ENCODE results near the gene MFSD2B. TPM values are rescaled to one million over a fixed set of nuclear protein-coding genes. Genes with fewer than 3 reads are reported as not detected.
A peak's percentile ranks its signal among the peaks of the same experiment; 100 is the strongest.

MFSD2B gene, protein sequence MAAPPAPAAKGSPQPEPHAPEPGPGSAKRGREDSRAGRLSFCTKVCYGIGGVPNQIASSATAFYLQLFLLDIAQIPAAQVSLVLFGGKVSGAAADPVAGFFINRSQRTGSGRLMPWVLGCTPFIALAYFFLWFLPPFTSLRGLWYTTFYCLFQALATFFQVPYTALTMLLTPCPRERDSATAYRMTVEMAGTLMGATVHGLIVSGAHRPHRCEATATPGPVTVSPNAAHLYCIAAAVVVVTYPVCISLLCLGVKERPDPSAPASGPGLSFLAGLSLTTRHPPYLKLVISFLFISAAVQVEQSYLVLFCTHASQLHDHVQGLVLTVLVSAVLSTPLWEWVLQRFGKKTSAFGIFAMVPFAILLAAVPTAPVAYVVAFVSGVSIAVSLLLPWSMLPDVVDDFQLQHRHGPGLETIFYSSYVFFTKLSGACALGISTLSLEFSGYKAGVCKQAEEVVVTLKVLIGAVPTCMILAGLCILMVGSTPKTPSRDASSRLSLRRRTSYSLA
- total RNA-seq, result not detected in 2 replicates
- 0.25 TPM in 1 of 2 replicates, not detected in the other for polyA plus RNA-seq

- Histone ChIP-seq H3K4me3 (peak within 1 kb of the TSS; percentile 33), H4K20me1 (ENCODE audit: insufficient read depth, poor library complexity, severe bottlenecking) (no peaks in the 10 kb centered on the region), H3K36me3 (replicated peaks; ENCODE audit: insufficient read depth, low read depth) (no peaks in the 10 kb centered on the region), H3K4me2 (peak within 1 kb of the TSS; percentile 95), H3K9me3 (ENCODE audit: low read depth) (no peaks in the 10 kb centered on the region), H3K79me2 (no peaks in the 10 kb centered on the region), H3K9me2 (replicated peaks; ENCODE audit: insufficient read depth) (no peaks in the 10 kb centered on the region), H3K27ac (no peak within 1 kb of the TSS), H2AFZ (no peak within 1 kb of the TSS), H3K4me1 (ENCODE audit: insufficient read depth) (no peaks in the 10 kb centered on the region), H3K27me3 (peaks cover 34% of the 10 kb centered on the region)
- DNase-seq (ENCODE audit: low spot score), result no peak
- 15% methylated on average over 48 of the region's 75 CpGs for WGBS (ENCODE audit: low lambda C conversion rate, missing lambda C conversion rate)
- TF ChIP-seq EZH2 (IDR thresholded peaks at IDR 0.05; ENCODE audit: borderline replicate concordance), result peak; percentile 57
- TF ChIP-seq EZH2phosphoT487 (IDR thresholded peaks at IDR 0.05; ENCODE audit: low read depth, severe bottlenecking, unreplicated experiment), result no peak
Observed at GRCh38 chr2:24009680-24010476, at the start of gene MFSD2B. Gene MFSD2B (plus strand): TSS chr2:24010085. CDS start chr2:24010097, 12 bp downstream.

- no peaks in the 10 kb centered on the region for H3K36me3 ChIP-seq (replicated peaks; ENCODE audit: insufficient read depth, low read depth)
- H3K4me1 ChIP-seq (ENCODE audit: insufficient read depth), result no peaks in the 10 kb centered on the region
- TF ChIP-seq CTCF (IDR thresholded peaks at IDR 0.05; ENCODE audit: poor library complexity) (no peak), EZH2 (IDR thresholded peaks at IDR 0.05; ENCODE audit: borderline replicate concordance) (no peak), EZH2phosphoT487 (IDR thresholded peaks at IDR 0.05; ENCODE audit: low read depth, severe bottlenecking, unreplicated experiment) (no peak)
- no peak for DNase-seq (ENCODE audit: low spot score)
- 98% methylated on average over 4 of the region's 4 CpGs for WGBS (ENCODE audit: low lambda C conversion rate, missing lambda C conversion rate)
- H3K27ac ChIP-seq, result no peak overlapping the region
- peaks cover 8% of the 10 kb centered on the region for H3K79me2 ChIP-seq
- H2AFZ ChIP-seq, result no peak overlapping the region
- H3K27me3 ChIP-seq, result no peaks in the 10 kb centered on the region
- no peaks in the 10 kb centered on the region for H3K9me2 ChIP-seq (replicated peaks; ENCODE audit: insufficient read depth)
- no peaks in the 10 kb centered on the region for H4K20me1 ChIP-seq (ENCODE audit: insufficient read depth, poor library complexity, severe bottlenecking)
- H3K9me3 ChIP-seq (ENCODE audit: low read depth), result no peaks in the 10 kb centered on the region
- no peak overlapping the region for H3K4me2 ChIP-seq
- H3K4me3 ChIP-seq, result no peak overlapping the region
Observed at GRCh38 chr2:23967846-23968245, 42.0 kb upstream of the MFSD2B start.

DNA sequence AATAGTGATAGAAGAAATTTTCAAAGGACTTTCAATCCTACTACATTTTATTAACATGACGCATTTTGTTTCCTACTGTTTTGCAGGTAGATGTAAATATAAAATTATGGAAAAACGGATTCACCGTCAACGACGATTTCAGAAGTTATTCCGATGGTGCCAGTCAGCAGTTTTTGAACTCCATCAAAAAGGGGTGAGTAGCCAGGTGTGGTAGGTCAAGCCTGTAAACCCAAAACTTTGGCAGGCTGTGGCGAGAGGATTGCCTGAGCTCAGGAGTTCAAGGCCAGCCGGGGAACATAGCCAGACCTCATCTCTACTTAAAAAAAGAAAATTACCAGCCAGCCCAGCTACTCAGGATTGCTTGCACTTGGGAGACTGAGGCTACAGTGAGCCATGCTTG, 33.0 kb upstream of the MFSD2B start:
- Histone ChIP-seq H4K20me1 (ENCODE audit: insufficient read depth, poor library complexity, severe bottlenecking) (no peaks in the 10 kb centered on the region), H3K36me3 (replicated peaks; ENCODE audit: insufficient read depth, low read depth) (no peaks in the 10 kb centered on the region)

GRCh38 chr2:23988371-23988770, 21.5 kb upstream of the MFSD2B start:
- H3K27me3 ChIP-seq, result no peaks in the 10 kb centered on the region
- no peaks in the 10 kb centered on the region for H4K20me1 ChIP-seq (ENCODE audit: insufficient read depth, poor library complexity, severe bottlenecking)
- H3K27ac ChIP-seq, result no peak overlapping the region
- H2AFZ ChIP-seq, result no peak overlapping the region
- no peaks in the 10 kb centered on the region for H3K4me1 ChIP-seq (ENCODE audit: insufficient read depth)
- WGBS (ENCODE audit: low lambda C conversion rate, missing lambda C conversion rate), result 85% methylated on average over 2 of the region's 2 CpGs
- TF ChIP-seq CTCF (IDR thresholded peaks at IDR 0.05; ENCODE audit: poor library complexity), result peak; percentile 19
- no peak for TF ChIP-seq EZH2 (IDR thresholded peaks at IDR 0.05; ENCODE audit: borderline replicate concordance)
- no peaks in the 10 kb centered on the region for H3K9me3 ChIP-seq (ENCODE audit: low read depth)
- DNase-seq (ENCODE audit: low spot score), result no peak
- no peaks in the 10 kb centered on the region for H3K9me2 ChIP-seq (replicated peaks; ENCODE audit: insufficient read depth)
- no peak overlapping the region for H3K4me3 ChIP-seq
- H3K79me2 ChIP-seq, result no peaks in the 10 kb centered on the region
- H3K4me2 ChIP-seq, result no peak overlapping the region
- H3K36me3 ChIP-seq (replicated peaks; ENCODE audit: insufficient read depth, low read depth), result no peaks in the 10 kb centered on the region

More for the DNA sequence above, 33.0 kb upstream of the MFSD2B start:
- Histone ChIP-seq H3K27ac (no peak overlapping the region), H3K4me1 (ENCODE audit: insufficient read depth) (no peaks in the 10 kb centered on the region), H3K9me2 (replicated peaks; ENCODE audit: insufficient read depth) (no peaks in the 10 kb centered on the region), H3K79me2 (no peaks in the 10 kb centered on the region), H2AFZ (no peak overlapping the region), H3K4me3 (no peak overlapping the region), H3K27me3 (no peaks in the 10 kb centered on the region), H3K4me2 (no peak overlapping the region), H3K9me3 (ENCODE audit: low read depth) (no peaks in the 10 kb centered on the region)
- TF ChIP-seq EZH2phosphoT487 (IDR thresholded peaks at IDR 0.05; ENCODE audit: low read depth, severe bottlenecking, unreplicated experiment) (no peak), EZH2 (IDR thresholded peaks at IDR 0.05; ENCODE audit: borderline replicate concordance) (no peak)
- WGBS (ENCODE audit: low lambda C conversion rate, missing lambda C conversion rate), result over 99% methylated on average over 8 of the region's 8 CpGs
- no peak for DNase-seq (ENCODE audit: low spot score)
